HUES6 (cell line): ENCODE measurements around the gene SLC6A17.

ENCODE experiments used
- H3K27ac ChIP-seq: 2 replicates; pipeline ENCODE4 v1.7.0; 2013; ENCODE audit warnings: low read depth, mild to moderate bottlenecking, low read length, inconsistent platforms
- H3K27me3 ChIP-seq: 2 replicates; pipeline ENCODE4 v1.6.1; 2013; ENCODE audit warnings: low read length; ENCODE audit not compliant: control insufficient read depth, insufficient read depth
- H3K36me3 ChIP-seq: 2 replicates; pipeline ENCODE4 v1.6.1; 2013; ENCODE audit warnings: low read length; ENCODE audit not compliant: control insufficient read depth, insufficient read depth
- H3K4me1 ChIP-seq: 2 replicates; pipeline ENCODE4 v1.6.1; 2013; ENCODE audit warnings: low read length; ENCODE audit not compliant: control insufficient read depth, insufficient read depth
- H3K4me3 ChIP-seq: 2 replicates; pipeline ENCODE4 v1.5.1; 2013; ENCODE audit warnings: low read depth, low read length
- H3K9ac ChIP-seq: one replicate; pipeline ENCODE4 v1.6.1; 2013; ENCODE audit warnings: mild to moderate bottlenecking, low read length
- H3K9me3 ChIP-seq: 2 replicates; pipeline ENCODE4 v1.6.1; 2013; ENCODE audit warnings: low read depth, low read length; ENCODE audit not compliant: control insufficient read depth, insufficient read depth

The SLC6A17 gene

DNA sequence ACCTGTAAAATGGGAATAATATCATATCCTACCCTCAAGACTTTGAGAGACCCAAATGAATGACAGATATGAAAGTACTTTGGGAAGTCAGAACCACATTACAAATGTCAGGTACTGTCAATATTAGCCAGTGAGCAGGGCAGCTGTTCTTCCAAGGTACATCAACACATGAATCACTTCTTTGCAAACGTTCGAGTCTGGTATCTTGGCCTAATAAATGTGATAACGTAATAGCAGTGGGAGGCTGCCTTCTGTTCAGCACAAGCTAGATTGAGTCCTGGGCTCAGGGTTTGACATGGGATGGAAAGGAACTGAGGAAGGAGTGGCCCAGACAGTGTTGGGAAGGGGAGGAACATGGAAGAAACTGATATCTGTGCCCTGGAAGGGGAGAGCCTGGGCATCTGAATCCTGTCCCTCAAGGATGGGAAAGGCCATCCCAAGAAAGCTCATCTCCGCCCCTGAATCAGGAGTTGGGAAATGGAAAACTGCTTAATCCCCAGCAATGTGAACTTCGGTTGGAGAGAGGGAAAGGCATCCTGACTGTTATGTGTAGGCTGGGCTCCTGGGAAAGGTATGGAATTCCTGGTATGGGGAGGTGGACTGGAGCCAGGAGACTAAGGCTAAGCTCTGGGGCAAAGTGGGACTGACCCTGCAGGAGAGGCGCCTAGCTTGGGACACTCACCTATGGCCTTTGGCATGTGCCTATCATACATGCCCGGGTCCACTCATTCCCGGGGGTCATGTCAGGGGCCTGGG, 74.1 kb downstream of the SLC6A17 start:
- H3K36me3 ChIP-seq = peaks cover 22% of the 10 kb centered on the region
- H3K27ac ChIP-seq = no peak overlapping the region
- H3K9ac ChIP-seq = no peak overlapping the region
- no peak overlapping the region for H3K4me3 ChIP-seq
- peaks cover 3% of the 10 kb centered on the region; the same call in 1 of the 2 replicates for H3K4me1 ChIP-seq
- H3K9me3 ChIP-seq = no peaks in the 10 kb centered on the region
- no peaks in the 10 kb centered on the region for H3K27me3 ChIP-seq

DNA sequence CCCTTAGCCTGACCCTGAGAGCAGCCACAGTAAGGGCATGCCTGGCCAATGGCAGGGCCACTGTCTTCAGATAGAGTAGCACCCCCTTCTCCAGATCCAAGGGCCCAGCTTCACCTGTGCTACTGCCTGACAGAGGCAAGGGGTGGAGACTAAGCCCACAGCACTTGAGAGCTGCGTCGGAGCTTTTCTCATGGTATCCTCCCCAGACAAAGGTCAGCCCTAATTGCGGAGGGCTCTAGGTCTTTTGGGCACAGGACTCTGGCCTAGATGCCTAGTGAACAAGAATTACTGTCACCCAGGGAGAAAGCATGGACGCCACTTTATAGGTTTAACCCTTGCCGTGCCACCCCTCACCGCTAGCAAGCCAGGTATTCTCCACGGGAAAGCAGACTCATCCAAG, 74.9 kb downstream of the SLC6A17 start:
- Histone ChIP-seq H3K9ac (no peak overlapping the region), H3K27ac (no peak overlapping the region), H3K9me3 (no peaks in the 10 kb centered on the region), H3K27me3 (no peaks in the 10 kb centered on the region), H3K4me1 (peaks cover 3% of the 10 kb centered on the region; the same call in 1 of the 2 replicates), H3K4me3 (no peak overlapping the region), H3K36me3 (peaks cover 22% of the 10 kb centered on the region)

DNA sequence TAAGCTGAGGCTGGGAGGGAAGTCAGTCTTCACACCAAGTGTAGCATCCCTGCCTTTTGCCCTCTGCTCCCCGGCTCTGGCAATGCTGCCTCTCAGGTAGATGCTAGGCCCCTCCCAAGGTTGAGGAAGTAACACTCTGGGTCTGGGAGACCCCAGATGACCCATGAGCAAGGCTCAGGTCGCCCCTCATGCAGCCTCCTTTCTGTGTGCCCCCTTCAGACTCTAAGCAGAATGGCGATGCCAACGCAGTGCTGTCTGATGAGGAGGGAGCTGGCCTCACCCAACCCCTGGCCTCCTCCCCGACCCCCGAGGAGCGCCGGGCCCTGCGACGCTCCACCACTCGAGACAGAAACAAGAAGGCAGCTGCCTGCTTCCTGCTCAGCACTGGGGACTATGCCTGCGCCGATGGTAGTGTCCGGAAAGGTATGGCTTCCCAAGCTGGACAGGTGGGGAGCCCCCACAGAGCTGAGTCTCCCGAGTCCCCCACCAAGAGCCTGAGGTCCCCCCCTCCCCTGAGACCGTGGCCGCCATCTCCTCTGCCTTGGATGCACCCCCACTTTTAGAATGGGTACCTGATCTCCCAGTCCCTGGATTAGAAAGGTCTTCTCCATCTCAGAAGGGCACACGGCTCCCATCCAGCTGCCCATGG, 75.6 kb downstream of the SLC6A17 start:
- Histone ChIP-seq H3K27ac (no peak overlapping the region), H3K9ac (no peak overlapping the region), H3K4me3 (no peak overlapping the region), H3K36me3 (peaks cover 22% of the 10 kb centered on the region), H3K27me3 (no peaks in the 10 kb centered on the region), H3K9me3 (no peaks in the 10 kb centered on the region), H3K4me1 (peaks cover 3% of the 10 kb centered on the region; the same call in 1 of the 2 replicates)

DNA sequence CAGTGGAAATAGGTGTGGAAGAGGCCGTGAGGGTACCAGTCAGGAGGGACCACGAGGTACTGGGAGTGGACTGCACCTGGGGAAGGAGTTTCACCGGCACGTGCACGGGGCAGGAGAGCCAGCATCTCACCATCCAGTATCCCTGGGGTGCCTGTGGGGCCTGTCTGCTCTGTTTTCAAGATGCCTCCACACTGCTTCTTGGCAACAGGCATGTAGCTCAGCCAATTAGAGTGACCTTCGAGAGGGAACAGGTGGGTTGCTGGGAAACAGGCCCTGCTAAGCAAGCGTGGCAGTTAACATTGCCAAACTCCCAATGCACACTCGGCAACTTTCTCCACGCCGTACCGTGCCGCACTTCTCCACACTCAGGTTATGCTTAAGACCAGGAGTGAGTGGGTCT, 77.5 kb downstream of the SLC6A17 start:
- H3K9me3 ChIP-seq = no peaks in the 10 kb centered on the region; the same call in 1 of the 2 replicates
- no peak overlapping the region for H3K27ac ChIP-seq
- H3K36me3 ChIP-seq = peaks cover 31% of the 10 kb centered on the region
- H3K27me3 ChIP-seq = no peaks in the 10 kb centered on the region
- H3K4me1 ChIP-seq = peaks cover 3% of the 10 kb centered on the region; the same call in 1 of the 2 replicates
- no peak overlapping the region for H3K9ac ChIP-seq
- no peak overlapping the region for H3K4me3 ChIP-seq

DNA sequence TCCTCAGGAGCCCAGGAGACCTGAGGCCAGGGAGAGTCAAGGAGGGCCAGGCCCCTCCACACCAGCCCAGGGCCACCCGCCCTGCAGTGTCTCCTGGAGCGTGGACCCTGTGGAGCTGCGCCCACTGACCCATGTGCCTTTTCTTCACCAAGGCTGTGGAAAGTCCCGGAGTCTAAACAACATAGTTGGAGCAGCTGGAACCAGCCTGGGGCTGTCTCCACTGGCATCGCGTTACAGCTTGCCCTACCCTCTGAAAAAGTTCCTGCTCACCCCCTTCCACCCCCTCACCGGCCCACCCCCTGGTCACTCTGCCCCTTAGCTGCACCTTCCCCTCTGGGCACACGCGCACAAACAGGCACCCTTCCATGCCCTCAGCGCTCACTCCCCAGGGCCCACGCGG, 78.1 kb downstream of the SLC6A17 start:
- no peak overlapping the region for H3K9ac ChIP-seq
- no peak overlapping the region for H3K27ac ChIP-seq
- peaks cover 28% of the 10 kb centered on the region for H3K36me3 ChIP-seq
- H3K9me3 ChIP-seq = no peaks in the 10 kb centered on the region; the same call in 1 of the 2 replicates
- H3K4me1 ChIP-seq = peaks cover 3% of the 10 kb centered on the region; the same call in 1 of the 2 replicates
- no peaks in the 10 kb centered on the region for H3K27me3 ChIP-seq
- H3K4me3 ChIP-seq = no peak overlapping the region

DNA sequence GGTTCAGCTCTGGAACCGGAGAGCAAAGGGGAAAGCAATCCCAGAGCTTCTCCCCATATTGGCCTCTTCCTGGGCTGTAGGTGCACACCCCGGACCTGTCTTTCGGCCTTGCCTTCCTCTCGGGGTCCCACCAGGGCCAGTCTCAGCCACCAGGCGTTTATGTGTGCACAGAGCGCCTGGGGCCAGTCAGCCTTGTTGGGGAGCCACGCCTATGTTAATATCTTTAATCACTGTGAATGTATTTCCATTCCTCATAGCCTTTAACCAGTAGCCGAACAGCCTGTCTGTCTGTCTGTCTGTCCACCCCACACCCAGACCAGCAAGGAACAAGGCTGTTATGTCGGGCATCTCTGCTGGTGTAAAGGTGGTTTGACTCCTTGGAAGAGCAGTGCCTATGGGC, 78.6 kb downstream of the SLC6A17 start:
- no peak overlapping the region for H3K27ac ChIP-seq
- no peak overlapping the region for H3K4me3 ChIP-seq
- H3K9me3 ChIP-seq = no peaks in the 10 kb centered on the region; the same call in 1 of the 2 replicates
- H3K9ac ChIP-seq = no peak overlapping the region
- no peaks in the 10 kb centered on the region for H3K27me3 ChIP-seq
- H3K4me1 ChIP-seq = peaks cover 7% of the 10 kb centered on the region
- peaks cover 23% of the 10 kb centered on the region for H3K36me3 ChIP-seq

DNA sequence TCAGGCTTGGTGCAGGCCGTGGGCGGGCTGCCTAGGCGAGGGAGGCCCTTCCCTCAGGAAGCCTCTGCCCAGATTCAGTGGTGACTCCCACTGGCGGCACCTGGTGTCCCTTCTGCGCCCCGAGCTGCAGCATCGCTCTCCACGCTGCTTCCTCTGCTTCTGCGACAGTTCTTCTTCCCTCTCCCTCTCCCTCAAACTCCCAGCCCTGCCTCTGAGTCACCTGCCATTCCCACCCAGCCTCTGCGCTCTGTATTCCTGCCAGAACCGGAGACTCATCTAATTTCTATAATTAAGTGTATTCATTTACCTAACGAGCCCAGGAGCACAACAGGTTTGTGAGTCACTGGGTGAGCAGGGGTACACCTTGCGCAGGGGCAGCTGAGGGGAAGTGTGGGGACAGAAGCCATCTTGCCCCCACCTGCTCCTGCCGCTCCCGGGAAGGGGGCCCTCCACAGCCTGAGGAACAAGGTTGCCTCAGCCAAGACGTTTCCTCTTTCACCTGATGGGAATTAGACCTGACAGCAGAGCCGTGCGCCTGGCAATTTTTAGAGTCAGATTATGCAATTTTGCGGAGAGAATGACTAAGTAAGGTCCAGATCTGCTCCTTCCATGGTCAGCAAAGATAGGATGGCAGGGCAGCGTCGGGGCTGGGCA, 79.2 kb downstream of the SLC6A17 start:
- H3K36me3 ChIP-seq = peaks cover 22% of the 10 kb centered on the region
- H3K27ac ChIP-seq = no peak overlapping the region
- no peak overlapping the region for H3K9ac ChIP-seq
- H3K4me1 ChIP-seq = peaks cover 9% of the 10 kb centered on the region
- no peaks in the 10 kb centered on the region for H3K27me3 ChIP-seq
- no peak overlapping the region for H3K4me3 ChIP-seq
- H3K9me3 ChIP-seq = no peaks in the 10 kb centered on the region; the same call in 1 of the 2 replicates

DNA sequence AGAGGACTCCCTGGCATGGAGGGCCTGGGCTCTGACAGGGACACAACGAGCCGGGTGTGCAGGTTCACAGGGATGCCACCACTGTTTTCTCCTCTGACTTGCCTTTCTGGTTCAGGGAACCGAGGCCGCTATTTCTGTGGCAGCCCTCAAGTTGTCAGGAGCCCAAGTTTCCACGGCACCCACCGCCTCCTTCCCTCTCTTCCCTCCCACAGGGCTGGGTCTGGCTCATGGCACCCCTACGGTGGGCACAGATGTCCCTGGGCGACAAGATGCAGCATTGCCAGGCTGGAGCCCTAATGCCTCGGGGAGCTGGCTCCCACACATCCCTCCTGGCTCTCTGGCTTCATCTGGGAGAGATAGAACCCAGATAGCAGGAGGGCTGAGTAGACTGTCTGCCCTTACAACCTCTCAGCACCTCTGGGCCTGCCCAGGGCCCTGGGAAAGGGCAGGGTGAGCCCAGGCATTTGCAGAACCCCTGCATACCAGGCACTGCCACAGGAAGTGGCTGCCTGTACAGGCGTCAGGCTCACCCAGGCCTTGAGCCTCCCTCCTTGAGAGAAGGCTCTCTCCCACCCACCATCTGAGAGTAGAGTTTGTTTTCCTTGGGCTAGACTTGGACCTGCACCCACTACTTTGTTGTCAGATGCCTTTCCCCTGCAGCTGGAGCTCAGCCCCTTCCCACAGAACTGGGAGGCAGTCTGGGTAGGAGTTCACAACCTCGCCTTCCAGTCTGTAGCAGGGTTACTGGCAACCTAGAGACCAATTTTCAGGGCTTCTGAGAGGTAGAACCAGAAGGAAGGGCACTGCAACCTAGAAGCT, 80.3 kb downstream of the SLC6A17 start:
- H3K9me3 ChIP-seq = no peaks in the 10 kb centered on the region; the same call in 1 of the 2 replicates
- H3K9ac ChIP-seq = peak overlapping the region; percentile 30
- no peak overlapping the region for H3K27ac ChIP-seq
- H3K4me1 ChIP-seq = peaks cover 13% of the 10 kb centered on the region
- no peaks in the 10 kb centered on the region for H3K27me3 ChIP-seq
- peaks cover 22% of the 10 kb centered on the region for H3K36me3 ChIP-seq
- no peak overlapping the region for H3K4me3 ChIP-seq

DNA sequence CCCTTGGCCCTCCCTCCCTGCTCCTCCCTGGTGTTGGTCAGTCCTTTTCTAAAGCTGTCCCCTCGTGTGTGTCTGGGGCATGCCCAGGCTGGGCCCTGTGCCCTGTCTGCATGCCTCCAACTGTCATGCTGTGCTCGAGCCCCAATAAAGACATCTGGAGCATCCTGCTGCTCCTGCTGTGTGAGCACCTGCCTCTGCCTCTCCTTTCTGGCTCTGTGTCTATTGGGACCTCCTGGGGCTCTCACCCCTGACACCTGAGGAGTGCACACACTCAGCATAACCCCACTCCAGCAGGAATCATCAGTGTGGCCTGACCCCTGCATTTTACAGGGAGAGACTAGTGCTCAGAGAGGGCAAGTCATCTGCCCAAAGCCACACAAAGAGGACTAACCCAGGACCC, 83.6 kb downstream of the SLC6A17 start:
- Histone ChIP-seq H3K27me3 (no peaks in the 10 kb centered on the region), H3K4me3 (no peak overlapping the region), H3K9me3 (no peaks in the 10 kb centered on the region; the same call in 1 of the 2 replicates), H3K36me3 (peaks cover 15% of the 10 kb centered on the region), H3K27ac (no peak overlapping the region; the same call in 1 of the 2 replicates), H3K9ac (no peak overlapping the region), H3K4me1 (peaks cover 21% of the 10 kb centered on the region)

DNA sequence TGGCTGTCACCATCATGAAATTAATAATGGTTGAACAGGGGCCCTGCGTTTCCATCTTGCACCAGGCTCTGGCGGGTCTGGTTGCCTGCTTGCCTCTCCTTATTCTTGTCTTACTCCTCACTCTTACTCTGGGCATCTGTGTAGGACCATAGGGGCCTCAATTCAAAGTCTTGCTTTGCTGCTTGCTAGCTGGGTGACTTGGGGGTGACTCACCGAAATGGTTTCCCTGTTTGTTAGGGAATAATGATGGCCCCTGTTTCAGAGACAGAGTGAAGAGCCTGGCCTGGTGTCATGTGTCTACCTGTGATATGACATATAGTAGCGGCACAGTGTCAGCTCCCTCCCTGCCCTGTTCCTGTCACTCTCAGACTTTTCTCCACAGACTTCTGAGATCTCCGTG, 84.4 kb downstream of the SLC6A17 start:
- H3K27ac ChIP-seq = no peak overlapping the region
- no peaks in the 10 kb centered on the region for H3K27me3 ChIP-seq
- no peak overlapping the region for H3K4me3 ChIP-seq
- H3K9ac ChIP-seq = no peak overlapping the region
- H3K9me3 ChIP-seq = no peaks in the 10 kb centered on the region; the same call in 1 of the 2 replicates
- peaks cover 22% of the 10 kb centered on the region for H3K4me1 ChIP-seq
- peaks cover 12% of the 10 kb centered on the region for H3K36me3 ChIP-seq
